WTC11 (cell line): ENCODE measurements around the gene POLR2L.

Experiments used
- CTCF ChIP-seq: fragments of 200-600 bp; IDR thresholded peaks from 2 replicates; pipeline ENCODE4 v1.8.0; 2022; ENCODE audit warnings: antibody characterized with exemption
- GABPB1 ChIP-seq: sonication (generic); formaldehyde crosslinking; IDR thresholded peaks from 2 replicates; pipeline ENCODE4 v1.8.1; 2023; ENCODE audit warnings: mild to moderate bottlenecking, missing genetic modification reagents
- NFYB ChIP-seq: sonication (generic); formaldehyde crosslinking; conservative IDR thresholded peaks from 2 replicates; pipeline ENCODE4 v1.8.0; 2022; ENCODE audit warnings: low read depth, missing genetic modification reagents
- NR2C2 ChIP-seq: sonication (generic); formaldehyde crosslinking; IDR thresholded peaks from 2 replicates; pipeline ENCODE4 v1.8.0; 2022; ENCODE audit warnings: mild to moderate bottlenecking, missing genetic modification reagents
- SOX15 ChIP-seq: fragments of 250-450 bp; sonication (Bioruptor Pico); IDR thresholded peaks from 2 replicates; pipeline ENCODE4 v1.9.0; 2021; ENCODE audit warnings: mild to moderate bottlenecking

- TF ChIP-seq CTCF = no peak
- no peak for TF ChIP-seq GABPB1
- TF ChIP-seq NR2C2 = no peak
- TF ChIP-seq NFYB = no peak
- TF ChIP-seq SOX15 (CRISPR knock-in tag) = no peak
Observed at GRCh38 chr11:864898-865297, 22.6 kb upstream of the POLR2L start.
